ENCODE results near the gene INPP5D.

DNA sequence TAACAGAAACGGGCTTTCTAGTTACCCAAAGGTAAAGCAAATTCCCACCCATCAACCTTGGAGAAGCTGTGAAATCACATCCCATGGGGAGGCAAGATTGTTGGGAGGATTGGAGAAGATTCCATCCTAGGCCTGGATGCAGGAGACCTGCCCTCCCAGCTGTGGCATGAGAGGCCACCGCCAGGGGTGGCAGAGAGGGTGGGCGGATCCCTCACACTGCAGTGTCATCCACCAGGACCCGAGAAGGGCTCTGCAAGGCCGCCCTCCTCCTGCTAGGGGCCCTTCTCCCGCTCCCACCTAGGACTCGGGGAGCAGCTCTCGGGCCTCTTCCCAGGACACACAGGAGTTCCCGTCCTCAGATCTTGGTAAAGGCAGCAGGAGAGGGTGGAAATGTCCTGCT is 175.8 kb downstream of the INPP5D start:
- TF ChIP-seq CTCF (IDR thresholded peaks at IDR 0.05) (no peak), EZH2 (IDR thresholded peaks at IDR 0.05; ENCODE audit: borderline replicate concordance, insufficient read depth, low read depth, low read length, poor library complexity, severe bottlenecking) (no peak)
